Adipose tissue (tissue), 3 donors: ENCODE results near the gene SPRR4. TPM values are rescaled to one million over a fixed set of nuclear protein-coding genes. Genes with fewer than 3 reads are reported as not detected.

ENCODE experiments used
- H3K27ac ChIP-seq: one replicate; pipeline ENCODE4 v1.5.1; 2013; ENCODE audit warnings: low read depth, low read length
- WGBS, 3 donors: extraction: QIAGEN DNeasy Blood & Tissue Kit; methylation state at CpG; one replicate each; pipeline ENCODE4 v1.1.7; 2013; 5-methylcytosine and 5-hydroxymethylcytosine counted together
- polyA plus RNA-seq, 3 donors: library from polyadenylated mRNA; stranded (reverse); fragments of 200-250 nt; gene quantifications; one replicate each; pipeline ENCODE4 v1.2.3, GENCODE V29; 2013
- donor health status: healthy with polysubstance abuse.
- donor health status: Bipolar disorder and iron deficiency.
- donor health status: healthy.

SPRR4 gene, protein sequence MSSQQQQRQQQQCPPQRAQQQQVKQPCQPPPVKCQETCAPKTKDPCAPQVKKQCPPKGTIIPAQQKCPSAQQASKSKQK
- polyA plus RNA-seq = not detected

DNA sequence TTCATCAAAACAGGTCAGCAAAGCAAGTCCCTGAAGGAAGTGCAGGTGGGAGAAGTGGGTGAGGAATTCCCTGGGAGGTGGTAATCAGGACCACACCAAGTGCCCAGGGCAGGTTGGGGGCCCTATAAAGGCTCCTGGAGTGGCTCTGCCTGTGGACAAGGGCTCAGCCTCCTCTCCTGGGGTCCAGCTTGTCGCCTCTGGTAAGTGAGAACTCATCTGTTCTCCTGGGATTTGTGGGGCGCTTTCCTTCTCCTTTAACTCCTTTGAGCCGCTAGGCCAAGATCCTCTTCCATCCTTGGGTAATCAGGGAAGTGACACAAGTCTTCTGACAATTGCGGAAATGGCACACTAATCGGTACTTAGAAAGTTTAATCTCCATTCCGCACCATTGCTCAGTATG, at the start of gene SPRR4:
SPRR4 (plus strand) TSS at position 154 of the 400 bp plus-strand sequence. CDS start 1,243 bp downstream, outside the sequence.
- no peak within 1 kb of the TSS for H3K27ac ChIP-seq
- WGBS, 3 donors = 85 to 90% (median 88%) methylated on average over 6 of the region's 6 CpGs

DNA sequence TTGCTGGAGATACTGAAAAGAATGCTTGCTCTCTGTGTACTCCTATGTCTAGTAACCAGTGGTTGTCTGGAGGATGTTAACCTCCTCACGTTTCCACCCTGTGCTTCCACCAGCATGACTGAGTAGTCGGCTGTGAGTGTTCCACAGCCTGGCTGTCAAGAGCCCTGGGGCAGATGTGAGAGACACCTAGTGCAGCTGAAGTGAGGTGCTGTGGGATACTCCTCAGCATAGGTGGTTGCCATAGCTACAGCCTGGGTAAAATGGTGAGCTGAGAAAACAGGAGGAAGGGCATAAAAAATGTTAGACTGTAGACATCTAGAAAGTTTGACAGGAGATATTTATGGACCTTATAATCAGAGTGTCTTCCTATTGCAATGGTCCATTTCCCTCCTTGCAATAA, 46.3 kb upstream of the SPRR4 start:
- 42 to 56% (median 51%) methylated on average over 2 of the region's 2 CpGs for WGBS, 3 donors
- H3K27ac ChIP-seq = no peak overlapping the region

DNA sequence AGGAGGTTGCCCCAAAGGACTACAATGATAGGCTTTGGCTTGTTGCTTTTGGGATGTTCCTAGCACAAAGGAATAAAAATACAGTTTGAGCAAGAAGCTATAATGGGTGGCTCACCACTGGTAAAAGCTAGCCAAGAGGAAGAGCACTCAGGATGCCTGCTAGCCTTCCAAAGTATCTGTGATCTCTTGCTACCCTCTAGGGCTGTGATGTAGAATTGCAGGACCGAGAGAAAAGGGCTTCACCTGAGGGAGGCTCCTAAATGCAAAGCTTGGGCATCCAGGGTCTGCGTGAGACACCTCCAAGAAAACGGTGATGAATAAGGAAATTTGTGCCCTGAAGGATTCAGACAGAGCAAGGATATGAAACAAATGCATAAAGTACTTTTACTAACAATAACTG, 44.4 kb upstream of the SPRR4 start:
- WGBS, 3 donors = 55 to 77% (median 64%) methylated on average over 3 of the region's 3 CpGs

DNA sequence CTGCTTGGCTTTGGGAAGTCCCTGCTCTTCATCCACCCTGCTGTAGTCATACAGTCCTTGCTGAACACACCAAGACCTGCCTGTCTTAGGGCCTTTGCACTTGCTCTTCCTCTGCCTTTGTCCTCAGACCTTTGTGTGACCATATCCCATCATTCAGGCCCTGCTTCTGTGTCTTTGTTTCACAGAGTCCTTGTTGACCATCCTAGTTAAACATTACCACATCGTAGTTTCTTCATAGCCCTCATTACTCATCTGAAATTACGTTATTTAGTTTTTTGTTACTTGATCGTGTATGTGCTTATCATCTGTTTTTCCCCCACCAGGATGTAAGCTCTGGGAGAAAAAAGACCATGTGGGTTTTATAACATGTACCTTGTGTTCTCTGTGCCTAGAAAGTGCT, 41.8 kb upstream of the SPRR4 start:
- H3K27ac ChIP-seq = no peak overlapping the region
- WGBS, 3 donors = 39 to 91% (median 90%) methylated on average over 3 of the region's 3 CpGs

More for the DNA sequence above, 44.4 kb upstream of the SPRR4 start:
- no peak overlapping the region for H3K27ac ChIP-seq

DNA sequence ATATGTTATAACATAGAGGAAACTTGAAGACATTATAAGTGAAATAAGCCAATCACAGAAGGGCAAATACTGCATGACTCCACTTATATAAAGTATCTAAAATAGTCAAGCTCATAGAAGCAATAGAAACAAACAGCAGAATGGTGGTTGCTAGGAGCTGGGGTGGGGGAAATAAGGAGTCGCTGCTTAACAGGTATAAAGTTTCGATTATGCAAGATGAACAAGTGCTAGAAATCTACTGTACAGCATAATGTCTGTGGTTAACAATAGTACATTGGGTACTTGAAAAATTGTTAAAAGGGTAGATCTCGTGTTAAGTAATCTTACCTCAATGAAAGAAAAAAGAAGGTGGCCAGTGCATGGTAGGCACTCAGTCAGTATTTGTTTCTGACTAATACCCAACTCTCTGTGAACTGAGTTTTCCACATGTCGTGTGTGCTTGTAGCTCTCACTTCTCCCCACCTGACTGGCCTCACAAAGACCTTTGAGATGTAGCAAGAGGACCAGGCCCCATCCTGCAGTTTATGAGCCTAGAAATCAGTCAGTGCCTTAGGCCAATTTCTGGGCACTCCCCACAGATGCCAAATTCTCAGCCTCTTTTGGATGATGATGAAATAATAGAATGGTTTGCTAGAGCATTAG, 38.2 kb upstream of the SPRR4 start:
- no peak overlapping the region for H3K27ac ChIP-seq
- 74 to 83% (median 77%) methylated on average over 4 of the region's 4 CpGs for WGBS, 3 donors

DNA sequence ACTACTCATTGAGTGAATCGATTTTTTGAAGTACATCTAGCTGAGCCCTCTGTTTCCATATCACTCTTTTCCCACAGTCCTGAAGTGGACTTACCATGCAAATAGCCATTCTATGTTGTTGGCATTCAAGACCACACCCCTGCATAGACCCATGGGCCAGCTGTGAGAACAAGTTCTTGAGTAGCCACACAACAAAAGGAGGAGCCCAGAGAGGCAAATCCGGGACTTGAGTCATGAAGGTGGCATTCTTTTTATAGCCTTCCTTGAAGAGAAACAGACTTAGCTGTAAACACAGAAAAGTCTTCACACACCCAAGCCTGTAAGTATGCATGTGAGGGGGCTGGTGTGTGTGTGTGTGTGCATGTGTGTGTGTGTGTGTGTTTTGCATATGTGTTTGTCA, 37.3 kb upstream of the SPRR4 start:
- H3K27ac ChIP-seq = no peak overlapping the region
- WGBS, 3 donors = 64 to 85% (median 69%) methylated on average over 2 of the region's 2 CpGs

DNA sequence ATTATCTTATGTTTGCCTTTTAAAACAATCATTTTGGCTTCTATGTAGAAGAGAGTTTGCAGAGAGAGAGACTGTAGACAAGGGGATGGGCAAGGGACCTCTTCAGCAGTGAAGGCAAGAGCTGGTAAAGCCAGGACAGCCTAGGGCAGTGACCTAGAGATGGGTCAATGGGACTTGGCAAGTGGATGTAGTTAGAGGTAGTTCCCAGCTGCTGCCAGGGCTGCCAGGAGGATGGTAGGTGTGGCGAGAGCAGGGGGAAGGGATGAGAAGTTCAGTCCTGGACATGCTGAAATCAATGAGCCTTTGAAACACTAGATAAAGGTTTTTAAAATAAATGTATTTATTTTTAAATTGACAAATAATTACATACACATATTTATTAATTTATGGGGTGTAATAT, 29.8 kb upstream of the SPRR4 start:
- 92 to 100% (median 92%) methylated on average over 1 of the region's 1 CpG for WGBS, 3 donors

DNA sequence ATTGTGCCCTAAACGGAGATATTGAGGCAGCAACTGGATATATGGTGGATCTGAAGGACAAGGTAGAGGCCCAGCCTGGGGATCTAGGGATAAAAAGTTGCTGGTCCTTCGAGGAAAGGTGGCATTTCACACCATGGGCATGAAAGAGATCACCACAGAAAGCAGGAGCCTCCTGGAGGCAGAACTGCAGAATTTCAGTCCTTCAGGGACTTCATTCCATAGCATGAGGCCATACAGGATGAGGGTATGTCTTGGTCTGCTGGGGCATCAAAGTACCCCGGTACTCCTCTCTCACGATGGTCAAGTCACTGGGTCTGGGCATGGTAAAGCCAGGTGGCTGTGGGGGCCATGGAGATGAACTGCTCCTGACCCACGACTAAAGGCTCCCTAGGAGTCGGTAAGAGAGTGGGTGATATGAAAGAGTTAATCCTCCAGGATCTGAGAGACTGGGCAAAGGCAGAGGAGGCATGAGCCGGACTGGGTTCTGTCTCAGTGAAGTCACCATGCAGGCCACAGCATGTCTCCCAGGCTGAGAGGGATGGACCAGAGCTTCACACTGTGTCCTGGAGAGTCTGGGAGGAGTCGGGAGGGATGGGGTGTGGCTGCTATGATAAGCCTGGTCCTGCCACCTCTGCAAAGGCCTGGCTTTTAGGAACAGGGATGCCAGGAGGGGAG, 29.3 kb upstream of the SPRR4 start:
- no peak overlapping the region for H3K27ac ChIP-seq
- WGBS, 3 donors = 65 to 69% (median 69%) methylated on average over 8 of the region's 8 CpGs

More for the DNA sequence above, 29.8 kb upstream of the SPRR4 start:
- no peak overlapping the region for H3K27ac ChIP-seq

DNA sequence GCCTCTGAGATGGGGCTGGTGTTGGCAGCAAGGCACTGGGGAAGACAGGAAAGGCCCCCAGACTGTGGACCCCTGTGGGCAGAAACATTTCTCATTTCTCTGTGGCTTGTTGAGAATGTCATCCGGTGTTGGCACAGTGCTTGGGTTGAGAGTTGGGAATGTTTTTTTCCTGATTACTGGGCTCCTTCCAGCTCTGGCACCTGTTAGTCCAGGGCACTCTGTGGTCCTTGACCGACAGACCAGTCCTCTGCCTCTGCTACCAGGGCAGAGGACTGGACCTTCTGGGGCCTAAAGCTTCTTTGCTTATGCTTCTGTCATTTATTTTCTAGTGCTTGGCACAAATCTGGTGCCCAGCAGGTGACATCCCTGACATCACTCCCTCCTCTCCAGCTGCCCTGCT, 28.3 kb upstream of the SPRR4 start:
- WGBS, 3 donors = 66 to 89% (median 88%) methylated on average over 2 of the region's 2 CpGs
- no peak overlapping the region for H3K27ac ChIP-seq

DNA sequence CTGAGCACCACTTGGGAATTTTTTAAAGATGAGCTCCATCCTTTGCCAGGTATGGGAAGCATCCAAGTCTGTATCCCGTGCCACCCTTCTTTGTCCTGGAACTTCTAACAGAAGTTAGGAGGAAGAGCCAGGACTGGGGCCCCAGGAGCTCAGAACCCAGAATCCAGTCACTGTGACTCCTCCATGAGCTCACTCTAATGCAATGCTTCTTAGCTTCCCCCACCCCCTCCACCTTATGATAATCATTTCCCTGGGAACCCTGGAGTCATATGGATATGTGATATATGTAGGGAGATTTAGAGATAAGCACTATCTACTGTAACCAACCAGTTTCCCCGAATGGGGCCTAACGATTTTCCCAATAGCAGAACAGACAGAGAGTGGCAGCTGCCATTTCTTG, 24.2 kb upstream of the SPRR4 start:
- WGBS, 3 donors = 53 to 77% (median 65%) methylated on average over 3 of the region's 3 CpGs

DNA sequence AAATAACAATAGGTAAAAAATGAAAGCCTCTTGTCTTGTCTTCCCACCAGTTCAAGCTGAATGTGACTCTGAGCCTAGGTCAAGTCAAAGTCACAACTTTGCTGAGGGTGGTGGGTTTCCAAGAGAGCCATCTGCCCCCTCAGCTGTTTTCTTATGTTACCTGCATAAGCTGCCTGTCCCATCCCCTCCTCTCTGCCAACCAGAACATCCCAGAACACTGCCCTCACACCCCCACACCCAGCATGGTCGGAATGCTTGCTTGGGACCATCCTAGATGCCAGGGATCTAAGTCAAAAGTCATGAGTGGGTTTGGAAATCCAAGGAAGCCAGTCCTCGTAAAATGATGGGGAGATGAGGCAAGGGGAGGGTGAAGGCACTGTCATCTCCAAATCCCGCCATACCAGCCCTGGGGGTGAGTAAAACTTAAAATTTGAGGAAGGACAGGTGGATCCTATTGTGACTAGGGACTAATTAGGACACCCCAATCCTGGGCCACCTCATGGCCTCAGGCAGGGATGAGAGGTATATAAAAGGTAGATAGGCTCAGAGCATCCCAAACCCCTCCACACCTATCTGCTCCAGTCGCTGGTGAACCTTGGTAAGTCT, 23.7 kb upstream of the SPRR4 start, which contains the start of gene SPRR5:
SPRR5 (plus strand) TSS at position 556 of the 606 bp plus-strand sequence. CDS start 1,349 bp downstream, outside the sequence.
- no peak within 1 kb of the TSS for H3K27ac ChIP-seq
- 74 to 79% (median 75%) methylated on average over 4 of the region's 4 CpGs for WGBS, 3 donors

More for the DNA sequence above, 24.2 kb upstream of the SPRR4 start:
- no peak overlapping the region for H3K27ac ChIP-seq

DNA sequence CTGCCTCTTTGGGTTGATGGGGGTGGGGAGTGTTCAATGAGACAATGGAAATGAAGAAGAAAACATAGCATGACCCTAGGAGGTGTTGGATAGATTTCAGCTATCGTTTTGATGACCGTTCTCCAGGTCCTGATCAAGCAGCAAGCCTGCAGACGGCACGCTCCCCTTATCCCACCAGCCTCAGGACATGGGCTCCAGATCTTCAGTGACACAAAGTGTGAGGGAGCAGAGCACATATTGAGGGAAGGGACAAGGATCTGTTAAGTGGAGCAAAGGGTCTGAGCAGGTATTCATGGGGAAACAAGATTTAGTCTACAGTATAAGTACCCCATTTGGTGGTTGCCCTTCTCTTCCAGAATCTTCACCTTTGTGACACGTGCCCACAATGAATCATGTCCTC, 18.7 kb upstream of the SPRR4 start:
- H3K27ac ChIP-seq = no peak overlapping the region
- 79 to 84% (median 82%) methylated on average over 5 of the region's 5 CpGs for WGBS, 3 donors

DNA sequence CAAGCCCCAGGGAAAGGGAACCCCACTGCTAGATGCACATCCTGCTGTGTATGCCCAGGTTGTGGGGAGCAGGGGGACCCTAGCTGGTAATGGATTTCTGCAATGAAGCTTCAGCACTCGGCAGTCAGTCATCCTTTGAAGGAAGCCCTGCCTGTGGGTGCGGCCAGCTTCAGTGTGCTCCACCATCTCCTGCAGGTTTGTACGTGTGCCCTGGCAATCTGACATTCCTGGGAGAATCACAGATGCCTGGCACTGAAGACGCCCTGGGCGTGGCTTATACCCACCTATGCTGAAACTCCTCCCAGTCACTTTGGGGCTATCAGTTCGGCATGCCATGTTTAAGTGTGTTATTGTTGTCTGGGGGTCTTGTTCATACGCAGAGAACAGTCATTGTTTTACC, 16.7 kb upstream of the SPRR4 start:
- H3K27ac ChIP-seq = no peak overlapping the region
- WGBS, 3 donors = 51 to 77% (median 76%) methylated on average over 7 of the region's 7 CpGs

DNA sequence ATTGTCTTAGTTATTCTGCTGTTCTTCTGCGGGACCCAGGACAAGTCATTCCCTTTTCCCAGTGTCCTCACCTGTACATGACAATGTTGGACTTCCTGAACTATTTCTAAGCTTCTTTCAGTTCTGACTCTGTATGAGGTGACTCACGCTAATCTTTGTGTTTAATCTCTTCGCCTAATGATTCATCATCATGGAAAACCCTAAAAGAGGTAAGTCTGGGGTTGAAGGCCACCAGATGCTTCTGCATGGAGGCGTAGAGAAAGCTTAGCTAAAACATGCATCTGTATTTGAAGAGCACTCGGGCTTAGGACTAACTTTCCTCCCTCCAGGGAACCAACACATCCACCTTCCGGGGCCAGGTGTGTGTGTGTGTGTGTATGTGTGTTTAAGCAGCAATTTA, 16.0 kb upstream of the SPRR4 start:
- WGBS, 3 donors = 71 to 80% (median 80%) methylated on average over 6 of the region's 6 CpGs
- no peak overlapping the region for H3K27ac ChIP-seq

DNA sequence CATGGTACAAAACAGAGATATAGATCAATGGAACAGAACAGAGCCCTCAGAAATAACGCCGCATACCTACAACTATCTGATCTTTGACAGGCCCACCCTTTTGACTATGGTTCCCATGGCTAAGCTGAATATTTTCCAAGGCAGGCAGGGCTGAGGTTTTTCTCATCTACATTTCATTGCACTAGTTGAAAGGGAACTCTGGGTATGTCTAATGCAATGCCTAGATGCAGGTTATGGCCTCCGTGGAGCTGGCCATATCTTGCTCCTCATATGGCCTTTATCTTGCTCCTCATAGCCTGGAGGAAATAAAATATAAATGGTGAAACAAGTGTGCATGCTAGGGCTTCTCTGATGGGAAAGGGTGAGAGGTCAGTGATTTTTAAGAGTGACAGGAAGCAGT, 12.9 kb upstream of the SPRR4 start:
- H3K27ac ChIP-seq = no peak overlapping the region
- WGBS, 3 donors = 87 to 92% (median 88%) methylated on average over 3 of the region's 3 CpGs

DNA sequence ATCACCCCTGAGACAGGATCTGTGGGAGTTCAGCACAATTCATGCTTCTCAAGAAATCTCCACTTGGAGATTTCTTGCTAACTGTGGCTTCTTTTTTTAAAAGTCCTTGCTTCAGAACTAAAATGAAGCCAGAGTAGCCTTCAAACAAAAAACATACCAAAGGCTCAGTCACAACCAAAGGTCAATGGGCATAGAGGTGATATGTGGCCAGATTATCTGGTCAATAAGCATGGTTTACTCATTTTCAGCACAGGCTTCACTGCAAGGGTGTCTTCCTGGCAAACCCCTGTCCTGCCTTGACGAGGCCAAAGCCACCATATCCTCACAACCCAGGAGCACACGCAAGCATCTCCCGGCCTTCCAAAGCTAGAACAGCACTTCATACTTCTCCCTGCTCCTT, 11.2 kb upstream of the SPRR4 start:
- WGBS, 3 donors = 77 to 87% (median 84%) methylated on average over 3 of the region's 3 CpGs
- H3K27ac ChIP-seq = no peak overlapping the region

DNA sequence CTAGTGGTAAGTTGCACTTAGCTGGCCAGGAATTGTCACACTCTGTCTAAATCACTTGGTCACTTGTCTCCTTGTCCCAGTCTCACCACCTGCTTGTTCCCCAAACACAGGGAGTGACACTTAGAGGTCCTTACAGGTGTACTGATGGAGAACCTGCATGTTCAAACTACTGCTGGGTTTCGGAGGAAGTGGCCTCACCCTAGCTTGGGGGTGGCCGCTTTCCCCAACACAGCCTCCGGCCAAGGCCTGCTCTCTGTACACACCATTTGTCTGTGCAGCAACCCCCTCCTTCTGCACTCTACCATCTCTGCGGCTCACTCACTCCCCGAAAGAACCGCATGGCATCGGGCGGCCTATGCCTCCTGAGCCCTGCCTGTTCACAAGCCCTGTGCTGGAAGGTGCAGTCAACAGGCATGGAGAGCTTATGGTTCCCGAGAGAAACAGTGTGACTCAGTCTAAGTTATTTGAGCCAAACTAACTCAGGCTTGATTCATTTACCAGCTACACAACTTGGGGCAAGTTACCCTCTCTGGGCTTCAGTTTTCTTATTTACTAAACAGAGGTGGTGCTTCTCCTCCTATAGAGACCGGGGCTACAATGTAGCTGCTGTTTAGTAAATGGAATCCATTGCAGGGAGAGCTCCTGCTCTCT, 10.5 kb upstream of the SPRR4 start:
- WGBS, 3 donors = 89 to 92% (median 92%) methylated on average over 10 of the region's 10 CpGs
- no peak overlapping the region for H3K27ac ChIP-seq

DNA sequence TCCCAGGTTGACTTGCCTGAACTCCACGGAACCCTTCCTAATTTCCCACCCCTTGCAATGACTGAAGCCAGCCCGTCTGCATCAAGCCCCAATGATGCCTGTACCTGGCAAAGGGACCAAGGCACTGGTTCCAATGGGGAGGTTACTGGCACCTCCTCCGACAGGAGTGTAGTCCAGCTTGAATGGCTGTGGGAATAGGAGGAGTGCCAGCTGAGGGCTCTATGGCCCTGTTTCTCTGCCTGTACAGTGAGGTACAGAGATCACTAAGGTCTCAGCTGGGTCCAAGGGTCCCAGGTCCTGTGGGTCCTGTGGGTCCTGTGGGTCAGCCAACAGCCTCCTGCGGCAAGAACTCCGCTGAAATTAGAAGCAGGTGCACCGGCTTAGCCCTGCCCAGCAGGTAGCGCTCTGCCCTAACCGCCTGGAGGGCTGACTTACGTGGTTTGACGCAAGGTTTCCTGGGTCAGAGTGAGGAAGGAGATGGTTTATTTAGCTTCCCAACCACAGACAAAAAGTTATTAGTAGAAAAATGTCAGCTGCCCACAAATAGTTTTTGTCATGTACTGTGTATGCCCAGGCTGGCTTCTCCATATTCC, 9.9 kb upstream of the SPRR4 start:
- WGBS, 3 donors = 43 to 71% (median 69%) methylated on average over 10 of the region's 10 CpGs
- H3K27ac ChIP-seq = no peak overlapping the region
